Glutamatergic neuron (in vitro differentiated cells): Measurements from ENCODE around the gene RAB20. TPM values are rescaled to one million over a fixed set of nuclear protein-coding genes. Genes with fewer than 3 reads are reported as not detected.
"Not testable (repeated sequence)": the region's sequence is repeated elsewhere in the genome, so short reads cannot be mapped to it uniquely, and the experiment has no call there.

Experiments used
- DNase-seq: peaks from one replicate; pipeline ENCODE4 v3.0.0; 2022
- H3K27ac Mint-ChIP-seq: one replicate; pipeline ENCODE4 v1.8.0; 2020; ENCODE audit warnings: mild to moderate bottlenecking, mixed read lengths, inconsistent platforms; ENCODE audit not compliant: unreplicated experiment
- H3K27me3 Mint-ChIP-seq: one replicate; pipeline ENCODE4 v1.8.0; 2020; ENCODE audit warnings: mild to moderate bottlenecking, moderate library complexity, mixed read lengths, inconsistent platforms; ENCODE audit not compliant: unreplicated experiment
- H3K36me3 Mint-ChIP-seq: one replicate; pipeline ENCODE4 v1.8.0; 2020; ENCODE audit warnings: mild to moderate bottlenecking, mixed read lengths, inconsistent platforms; ENCODE audit not compliant: unreplicated experiment
- H3K4me1 Mint-ChIP-seq: one replicate; pipeline ENCODE4 v1.8.0; 2020; ENCODE audit warnings: mild to moderate bottlenecking, low read depth, mixed read lengths, inconsistent platforms; ENCODE audit not compliant: unreplicated experiment
- H3K4me3 Mint-ChIP-seq: one replicate; pipeline ENCODE4 v1.8.0; 2020; ENCODE audit warnings: mild to moderate bottlenecking, mixed read lengths, inconsistent platforms; ENCODE audit not compliant: unreplicated experiment
- H3K9me3 Mint-ChIP-seq: one replicate; pipeline ENCODE4 v1.8.0; 2020; ENCODE audit warnings: mild to moderate bottlenecking, moderate library complexity, mixed read lengths, inconsistent platforms; ENCODE audit not compliant: unreplicated experiment
- CTCF ChIP-seq: fragments of 200-600 bp; sonication (generic); IDR thresholded peaks from one replicate; pipeline ENCODE4 v1.5.0; 2021; ENCODE audit not compliant: partially characterized antibody, unreplicated experiment
- total RNA-seq: library from RNA; stranded (reverse); fragmentation: NEBNext Ultra II Directional; extraction: Animal tissue kit (Norgen Biotek cat#: 25700); gene quantifications from one replicate; pipeline ENCODE4 v1.2.1, GENCODE V29; 2021; ENCODE audit not compliant: unreplicated experiment

The RAB20 gene
- total RNA-seq, 1 donor from 2014 or later, result 1.7 TPM

GRCh38 chr13:110570886-110571285 is 9.4 kb upstream of the RAB20 start:
- H3K9me3 Mint-ChIP-seq, result peaks cover 5% of the 10 kb centered on the region
- no peak for DNase-seq
- TF ChIP-seq CTCF, result no peak
- peaks cover 17% of the 10 kb centered on the region for H3K4me1 Mint-ChIP-seq
- H3K27ac Mint-ChIP-seq, result no peak overlapping the region
- peaks cover 9% of the 10 kb centered on the region for H3K27me3 Mint-ChIP-seq
- no peak overlapping the region for H3K4me3 Mint-ChIP-seq
- H3K36me3 Mint-ChIP-seq, result no peaks in the 10 kb centered on the region

GRCh38 chr13:110569962-110570361 is 8.4 kb upstream of the RAB20 start:
- H3K9me3 Mint-ChIP-seq, DNase-seq, H3K27me3 Mint-ChIP-seq, H3K36me3 Mint-ChIP-seq, H3K4me1 Mint-ChIP-seq, H3K4me3 Mint-ChIP-seq, H3K27ac Mint-ChIP-seq: not testable (repeated sequence)

GRCh38 chr13:110568612-110569011 is 7.1 kb upstream of the RAB20 start:
- peaks cover 1% of the 10 kb centered on the region for H3K9me3 Mint-ChIP-seq
- H3K27me3 Mint-ChIP-seq, result peaks cover 3% of the 10 kb centered on the region
- TF ChIP-seq CTCF, result no peak
- DNase-seq, result no peak
- peaks cover 4% of the 10 kb centered on the region for H3K4me1 Mint-ChIP-seq
- no peak overlapping the region for H3K27ac Mint-ChIP-seq
- no peaks in the 10 kb centered on the region for H3K36me3 Mint-ChIP-seq
- H3K4me3 Mint-ChIP-seq, result no peak overlapping the region

GRCh38 chr13:110566171-110566570 is 4.6 kb upstream of the RAB20 start:
- DNase-seq, result no peak
- no peak for TF ChIP-seq CTCF
- Mint-ChIP-seq H3K36me3 (no peaks in the 10 kb centered on the region), H3K27ac (no peak overlapping the region), H3K4me3 (no peak overlapping the region), H3K9me3 (peaks cover 3% of the 10 kb centered on the region), H3K27me3 (peaks cover 3% of the 10 kb centered on the region), H3K4me1 (no peaks in the 10 kb centered on the region)

GRCh38 chr13:110565296-110565695 is 3.8 kb upstream of the RAB20 start:
- DNase-seq, result no peak
- Mint-ChIP-seq H3K36me3 (no peaks in the 10 kb centered on the region), H3K27ac (no peak overlapping the region), H3K9me3 (peaks cover 3% of the 10 kb centered on the region), H3K4me1 (peaks cover 1% of the 10 kb centered on the region), H3K4me3 (no peak overlapping the region), H3K27me3 (peaks cover 3% of the 10 kb centered on the region)
- no peak for TF ChIP-seq CTCF
